Sigmoid colon (tissue), 3 donors: ENCODE measurements around the gene DTNBP1.

Experiments used
- CTCF ChIP-seq, 4 experiments: fragments of 450-650 bp in 3 of 4; fragments of 200-600 bp in 1 of 4; IDR thresholded peaks; one replicate each; pipeline ENCODE4 v1.5.1; 2016 to 2019; ENCODE audit warnings: antibody characterized with exemption in 4 of 4, mild to moderate bottlenecking in 3 of 4, moderate library complexity in 2 of 4
- POLR2A ChIP-seq, 2 donors: fragments of 450-650 bp; IDR thresholded peaks; one replicate each; pipeline ENCODE4 v1.6.1; 2016; ENCODE audit warnings: antibody characterized with exemption in 2 of 2, mild to moderate bottlenecking in 2 of 2, moderate library complexity in 2 of 2

- TF ChIP-seq CTCF (IDR thresholded peaks at IDR 0.05) = no peak
- no peak for TF ChIP-seq POLR2A (IDR thresholded peaks at IDR 0.05)
Observed at GRCh38 chr6:15474196-15474595, 188.6 kb downstream of the DTNBP1 start.
